ENCODE measurements around the gene SGSM2.

SGSM2 gene

DNA sequence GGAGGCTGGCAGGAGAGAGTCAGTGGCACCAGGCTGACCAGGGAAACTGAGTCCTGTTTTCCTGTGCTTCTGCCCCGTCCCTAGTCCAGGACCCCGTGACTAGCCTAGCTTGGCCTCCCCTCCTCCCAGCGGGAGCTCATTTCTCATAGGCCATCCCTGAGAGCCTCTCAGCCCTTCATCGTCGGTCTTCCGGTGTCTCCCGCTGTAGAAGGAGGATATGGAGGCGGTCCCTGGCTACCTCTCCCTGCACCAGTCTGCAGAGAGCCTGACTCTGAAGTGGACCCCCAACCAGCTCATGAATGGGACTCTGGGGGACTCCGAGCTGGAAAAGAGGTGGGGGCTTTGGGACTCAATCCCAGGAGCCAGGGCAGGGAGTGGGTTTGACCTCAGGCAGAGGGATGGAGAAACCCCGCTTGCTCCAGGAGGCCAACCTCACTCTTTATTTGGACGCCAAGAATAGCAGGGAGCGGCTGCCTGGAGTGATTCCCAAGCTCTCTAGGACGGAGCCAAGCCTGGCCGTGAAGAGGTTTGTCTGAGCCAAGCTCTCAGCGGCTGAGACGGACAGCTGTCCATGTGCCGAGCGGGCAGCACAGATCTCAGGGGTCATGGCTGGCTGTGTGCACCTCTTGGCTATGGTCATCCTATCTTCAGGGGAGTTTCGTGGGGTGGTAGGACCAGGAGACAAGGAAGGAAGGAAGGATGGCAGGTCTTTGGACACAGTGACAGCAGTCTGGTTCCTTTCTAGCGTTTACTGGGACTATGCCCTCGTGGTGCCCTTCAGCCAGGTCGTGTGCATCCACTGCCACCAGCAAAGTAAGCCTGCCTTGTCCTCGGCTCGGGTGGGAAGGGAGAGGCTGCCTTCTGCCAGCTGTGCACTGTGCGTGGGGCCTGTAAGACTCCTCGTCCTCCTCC lies 26.8 kb downstream of the SGSM2 start:
- no peaks in the 10 kb centered on the region for H3K27me3 ChIP-seq (ENCODE audit: control insufficient read depth in 5 of 5, insufficient read depth in 4 of 5, low read length in 5 of 5)
- no peak overlapping the region for H3K27ac ChIP-seq (ENCODE audit: low read depth, low read length)
- peaks cover 0 to 67% (median 42%) of the 10 kb centered on the region in 5 donors for H3K36me3 ChIP-seq (ENCODE audit: control insufficient read depth in 5 of 5, insufficient read depth in 5 of 5, low read length in 5 of 5)
- H3K9ac ChIP-seq (ENCODE audit: low read length in 5 of 5), result no peak overlapping the region
- H3K4me1 ChIP-seq (ENCODE audit: control insufficient read depth in 5 of 5, insufficient read depth in 5 of 5, low read length in 5 of 5), result peaks cover 0 to 15% (median 2%) of the 10 kb centered on the region in 5 donors
- H3K9me3 ChIP-seq (ENCODE audit: control insufficient read depth in 5 of 5, low read length in 5 of 5), result no peaks in the 10 kb centered on the region
- no peak overlapping the region for H3K4me3 ChIP-seq (ENCODE audit: low read depth in 1 of 5, low read length in 5 of 5)

DNA sequence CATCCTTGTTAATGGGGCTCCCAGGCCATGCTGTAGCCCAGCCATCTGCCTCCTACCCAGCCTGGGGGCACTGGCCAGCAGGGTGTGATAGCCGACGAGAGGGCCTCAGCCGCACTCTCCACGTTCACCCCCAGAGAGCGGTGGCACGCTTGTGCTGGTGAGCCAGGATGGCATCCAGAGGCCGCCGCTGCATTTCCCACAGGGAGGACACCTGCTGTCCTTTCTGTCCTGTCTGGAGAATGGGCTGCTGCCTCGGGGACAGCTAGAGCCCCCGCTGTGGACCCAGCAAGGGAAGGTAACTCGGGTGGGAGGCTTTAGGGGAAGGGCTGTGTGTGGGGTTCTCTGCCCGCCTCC lies 27.4 kb downstream of the SGSM2 start:
- Histone ChIP-seq H3K27ac (ENCODE audit: low read depth, low read length) (no peak overlapping the region), H3K4me1 (ENCODE audit: control insufficient read depth in 5 of 5, insufficient read depth in 5 of 5, low read length in 5 of 5) (peaks cover 0 to 10% (median 2%) of the 10 kb centered on the region in 5 donors), H3K9me3 (ENCODE audit: control insufficient read depth in 5 of 5, low read length in 5 of 5) (no peaks in the 10 kb centered on the region), H3K27me3 (ENCODE audit: control insufficient read depth in 5 of 5, insufficient read depth in 4 of 5, low read length in 5 of 5) (no peaks in the 10 kb centered on the region), H3K9ac (ENCODE audit: low read length in 5 of 5) (no peak overlapping the region), H3K36me3 (ENCODE audit: control insufficient read depth in 5 of 5, insufficient read depth in 5 of 5, low read length in 5 of 5) (peaks cover 0 to 66% (median 42%) of the 10 kb centered on the region in 5 donors), H3K4me3 (ENCODE audit: low read depth in 1 of 5, low read length in 5 of 5) (no peak overlapping the region)

DNA sequence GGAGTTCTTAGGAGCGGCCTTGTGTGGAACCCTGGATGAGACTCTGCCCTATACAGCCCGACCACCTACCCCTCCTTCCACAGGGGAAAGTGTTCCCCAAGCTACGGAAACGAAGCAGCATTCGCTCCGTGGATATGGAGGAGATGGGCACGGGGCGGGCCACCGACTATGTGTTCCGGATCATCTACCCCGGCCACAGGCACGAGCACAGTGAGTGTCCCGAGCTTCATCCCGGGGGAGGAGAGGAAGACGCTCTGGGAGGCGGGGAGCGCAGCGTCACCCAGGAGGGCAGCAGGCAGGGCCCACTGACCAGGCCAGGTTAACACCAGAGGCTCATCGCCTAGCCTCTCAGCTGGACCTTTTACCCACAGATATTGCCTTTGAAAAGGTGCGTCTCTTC lies 27.8 kb downstream of the SGSM2 start:
- H3K9me3 ChIP-seq (ENCODE audit: control insufficient read depth in 5 of 5, low read length in 5 of 5), result no peaks in the 10 kb centered on the region
- H3K4me3 ChIP-seq (ENCODE audit: low read depth in 1 of 5, low read length in 5 of 5), result no peak overlapping the region
- no peaks in the 10 kb centered on the region for H3K27me3 ChIP-seq (ENCODE audit: control insufficient read depth in 5 of 5, insufficient read depth in 4 of 5, low read length in 5 of 5)
- peaks cover 0 to 69% (median 42%) of the 10 kb centered on the region in 5 donors for H3K36me3 ChIP-seq (ENCODE audit: control insufficient read depth in 5 of 5, insufficient read depth in 5 of 5, low read length in 5 of 5)
- H3K4me1 ChIP-seq (ENCODE audit: control insufficient read depth in 5 of 5, insufficient read depth in 5 of 5, low read length in 5 of 5), result peaks cover 0 to 10% (median 2%) of the 10 kb centered on the region in 5 donors
- no peak overlapping the region for H3K9ac ChIP-seq (ENCODE audit: low read length in 5 of 5)
- H3K27ac ChIP-seq (ENCODE audit: low read depth, low read length), result no peak overlapping the region

DNA sequence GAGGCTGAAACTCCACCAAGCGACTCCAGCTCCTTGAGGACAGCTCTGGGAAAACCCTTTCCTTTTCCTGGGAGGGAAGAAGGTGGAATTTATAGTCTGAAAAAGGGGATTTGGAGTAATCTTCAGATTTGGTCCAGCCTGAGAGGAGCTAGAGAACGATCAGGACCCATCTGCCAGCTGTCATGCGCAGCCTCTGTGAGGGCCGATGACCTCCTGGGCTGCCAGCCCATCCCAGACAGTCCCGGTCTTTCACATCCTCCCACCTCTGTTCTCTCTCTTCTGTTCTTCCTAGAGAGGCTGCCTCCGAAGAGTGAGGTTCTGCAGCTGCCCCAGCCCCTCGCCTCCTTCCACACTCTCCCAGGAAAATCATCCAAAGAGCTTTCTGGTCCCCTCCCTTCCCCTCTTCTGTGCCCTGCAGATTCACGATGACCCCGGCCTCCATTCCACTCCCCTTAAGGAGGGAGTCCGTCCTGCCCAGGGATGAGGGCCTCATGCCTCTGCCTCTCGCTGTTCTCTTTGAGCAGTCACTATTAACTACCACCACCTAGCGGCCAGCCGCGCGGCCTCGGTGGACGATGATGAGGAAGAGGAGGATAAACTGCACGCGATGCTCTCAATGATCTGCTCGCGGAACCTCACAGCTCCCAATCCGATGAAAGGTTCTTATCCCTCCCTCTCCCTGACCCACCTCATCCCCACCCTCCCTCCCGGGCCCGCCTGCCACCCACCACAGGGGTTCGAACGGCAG lies 29.6 kb downstream of the SGSM2 start:
- Histone ChIP-seq H3K4me3 (ENCODE audit: low read depth in 1 of 5, low read length in 5 of 5) (no peak overlapping the region), H3K4me1 (ENCODE audit: control insufficient read depth in 5 of 5, insufficient read depth in 5 of 5, low read length in 5 of 5) (peaks cover 0 to 10% (median 2%) of the 10 kb centered on the region in 5 donors), H3K9me3 (ENCODE audit: control insufficient read depth in 5 of 5, low read length in 5 of 5) (no peaks in the 10 kb centered on the region), H3K36me3 (ENCODE audit: control insufficient read depth in 5 of 5, insufficient read depth in 5 of 5, low read length in 5 of 5) (peaks cover 0 to 80% (median 46%) of the 10 kb centered on the region in 5 donors), H3K9ac (ENCODE audit: low read length in 5 of 5) (no peak overlapping the region), H3K27me3 (ENCODE audit: control insufficient read depth in 5 of 5, insufficient read depth in 4 of 5, low read length in 5 of 5) (no peaks in the 10 kb centered on the region), H3K27ac (ENCODE audit: low read depth, low read length) (no peak overlapping the region)

DNA sequence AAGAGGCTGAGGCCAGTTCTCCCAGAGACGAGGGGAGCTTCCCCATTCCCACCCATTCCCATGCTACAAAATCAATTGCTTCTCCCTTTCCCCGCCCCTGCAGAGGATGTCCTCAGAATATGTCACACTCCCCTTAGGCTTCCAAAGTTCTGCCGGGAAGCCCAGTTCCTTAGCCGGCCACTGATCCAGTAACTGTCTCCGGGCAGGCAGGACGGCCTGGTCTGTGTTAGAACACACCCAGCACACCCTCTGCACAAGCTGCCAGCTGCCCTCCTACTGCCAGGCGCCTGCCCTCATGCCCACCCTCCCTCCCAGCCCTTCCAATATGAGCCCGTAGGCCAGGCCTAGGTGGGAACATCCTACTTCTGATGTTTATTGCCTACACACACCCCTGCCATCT lies 31.1 kb downstream of the SGSM2 start:
- H3K4me1 ChIP-seq (ENCODE audit: control insufficient read depth in 5 of 5, insufficient read depth in 5 of 5, low read length in 5 of 5), result peaks cover 0 to 10% (median 2%) of the 10 kb centered on the region in 5 donors
- no peak overlapping the region for H3K27ac ChIP-seq (ENCODE audit: low read depth, low read length)
- no peak overlapping the region for H3K9ac ChIP-seq (ENCODE audit: low read length in 5 of 5)
- no peak overlapping the region for H3K4me3 ChIP-seq (ENCODE audit: low read depth in 1 of 5, low read length in 5 of 5)
- H3K9me3 ChIP-seq (ENCODE audit: control insufficient read depth in 5 of 5, low read length in 5 of 5), result no peaks in the 10 kb centered on the region
- peaks cover 0 to 81% (median 42%) of the 10 kb centered on the region in 5 donors for H3K36me3 ChIP-seq (ENCODE audit: control insufficient read depth in 5 of 5, insufficient read depth in 5 of 5, low read length in 5 of 5)
- no peaks in the 10 kb centered on the region for H3K27me3 ChIP-seq (ENCODE audit: control insufficient read depth in 5 of 5, insufficient read depth in 4 of 5, low read length in 5 of 5)

DNA sequence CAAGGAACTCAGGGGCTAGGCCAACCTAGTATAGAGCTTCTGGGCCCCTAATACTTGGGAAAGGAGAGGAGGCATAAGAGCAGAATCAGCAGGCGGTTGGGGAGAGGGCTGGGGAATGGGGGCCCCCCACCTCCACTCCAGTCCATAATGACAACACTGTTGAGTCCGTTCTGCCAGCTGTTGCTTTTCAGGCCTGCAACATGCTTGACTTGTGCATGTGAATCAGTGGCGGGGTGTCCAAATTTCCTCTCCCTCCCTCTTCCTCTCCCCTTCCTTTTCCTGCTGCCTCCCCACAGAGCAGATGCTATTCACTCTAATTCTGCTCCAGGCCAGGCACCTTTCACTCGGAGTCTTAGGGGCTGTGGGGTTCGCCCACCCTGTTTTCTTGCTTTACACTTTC lies 31.7 kb downstream of the SGSM2 start:
- Histone ChIP-seq H3K4me1 (ENCODE audit: control insufficient read depth in 5 of 5, insufficient read depth in 5 of 5, low read length in 5 of 5) (peaks cover 0 to 6% (median 2%) of the 10 kb centered on the region in 5 donors), H3K36me3 (ENCODE audit: control insufficient read depth in 5 of 5, insufficient read depth in 5 of 5, low read length in 5 of 5) (peaks cover 0 to 80% (median 42%) of the 10 kb centered on the region in 5 donors), H3K9me3 (ENCODE audit: control insufficient read depth in 5 of 5, low read length in 5 of 5) (no peaks in the 10 kb centered on the region), H3K27ac (ENCODE audit: low read depth, low read length) (no peak overlapping the region), H3K4me3 (ENCODE audit: low read depth in 1 of 5, low read length in 5 of 5) (no peak overlapping the region), H3K9ac (ENCODE audit: low read length in 5 of 5) (no peak overlapping the region), H3K27me3 (ENCODE audit: control insufficient read depth in 5 of 5, insufficient read depth in 4 of 5, low read length in 5 of 5) (no peaks in the 10 kb centered on the region)

DNA sequence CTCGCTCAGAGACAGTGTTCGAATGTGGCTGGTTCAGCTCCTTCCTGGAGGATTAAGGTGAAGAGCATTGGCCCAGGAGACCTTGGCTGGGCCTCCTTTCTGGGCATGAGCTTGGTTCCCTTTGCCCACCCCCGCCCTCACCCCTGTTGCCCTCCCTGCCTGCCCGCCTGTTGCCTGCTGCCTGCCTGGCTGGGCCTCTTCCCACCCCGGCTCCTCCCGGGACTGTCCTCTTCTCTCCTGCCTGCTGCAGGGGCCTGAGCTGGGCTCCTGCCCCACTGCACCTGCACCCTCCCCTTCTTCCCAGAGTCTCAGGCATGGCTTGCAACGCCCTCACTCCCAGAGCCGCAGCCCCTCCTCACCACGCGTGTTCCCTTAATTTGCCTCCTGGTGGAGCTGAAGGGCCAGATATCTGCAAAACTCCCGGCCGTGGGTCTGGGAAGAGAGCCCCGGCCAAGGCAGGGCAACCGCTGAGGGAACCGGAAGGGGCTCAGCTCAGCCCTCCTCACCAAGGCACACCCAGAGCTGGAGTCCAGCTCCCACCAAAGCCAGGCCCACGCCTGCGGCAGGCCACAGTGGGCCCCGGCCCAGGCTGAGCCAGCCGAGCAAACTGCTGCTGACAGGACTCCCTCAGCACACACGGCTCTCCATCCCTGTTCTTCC lies 32.4 kb downstream of the SGSM2 start:
- Histone ChIP-seq H3K36me3 (ENCODE audit: control insufficient read depth in 5 of 5, insufficient read depth in 5 of 5, low read length in 5 of 5) (peaks cover 0 to 74% (median 38%) of the 10 kb centered on the region in 5 donors), H3K27ac (ENCODE audit: low read depth, low read length) (no peak overlapping the region), H3K9ac (ENCODE audit: low read length in 5 of 5) (no peak overlapping the region), H3K4me1 (ENCODE audit: control insufficient read depth in 5 of 5, insufficient read depth in 5 of 5, low read length in 5 of 5) (no peaks in the 10 kb centered on the region), H3K27me3 (ENCODE audit: control insufficient read depth in 5 of 5, insufficient read depth in 4 of 5, low read length in 5 of 5) (no peaks in the 10 kb centered on the region), H3K4me3 (ENCODE audit: low read depth in 1 of 5, low read length in 5 of 5) (no peak overlapping the region), H3K9me3 (ENCODE audit: control insufficient read depth in 5 of 5, low read length in 5 of 5) (no peaks in the 10 kb centered on the region)

DNA sequence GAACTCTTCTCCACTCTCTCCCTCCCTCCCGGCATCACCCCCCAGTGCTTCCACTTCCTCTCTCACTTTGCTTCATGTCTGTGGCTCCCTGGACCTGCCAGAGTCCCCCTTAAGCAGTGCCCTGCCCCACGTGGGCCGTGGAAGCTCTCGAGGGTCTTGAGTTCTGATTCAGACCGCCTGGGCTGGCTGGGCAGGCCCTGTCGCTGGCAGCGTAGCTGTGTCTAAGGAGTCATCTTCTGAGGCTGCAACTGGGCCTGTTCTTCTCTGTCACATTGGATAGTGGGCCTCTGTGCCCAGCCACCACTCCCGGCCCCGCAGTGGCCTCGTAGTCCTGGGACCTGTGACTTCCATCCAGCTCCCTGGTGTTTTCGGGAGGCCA lies 32.9 kb downstream of the SGSM2 start:
- Histone ChIP-seq H3K27me3 (ENCODE audit: control insufficient read depth in 5 of 5, insufficient read depth in 4 of 5, low read length in 5 of 5) (no peaks in the 10 kb centered on the region), H3K36me3 (ENCODE audit: control insufficient read depth in 5 of 5, insufficient read depth in 5 of 5, low read length in 5 of 5) (peaks cover 0 to 72% (median 36%) of the 10 kb centered on the region in 5 donors), H3K27ac (ENCODE audit: low read depth, low read length) (no peak overlapping the region), H3K9ac (ENCODE audit: low read length in 5 of 5) (no peak overlapping the region), H3K4me3 (ENCODE audit: low read depth in 1 of 5, low read length in 5 of 5) (no peak overlapping the region), H3K9me3 (ENCODE audit: control insufficient read depth in 5 of 5, low read length in 5 of 5) (no peaks in the 10 kb centered on the region), H3K4me1 (ENCODE audit: control insufficient read depth in 5 of 5, insufficient read depth in 5 of 5, low read length in 5 of 5) (no peaks in the 10 kb centered on the region)

DNA sequence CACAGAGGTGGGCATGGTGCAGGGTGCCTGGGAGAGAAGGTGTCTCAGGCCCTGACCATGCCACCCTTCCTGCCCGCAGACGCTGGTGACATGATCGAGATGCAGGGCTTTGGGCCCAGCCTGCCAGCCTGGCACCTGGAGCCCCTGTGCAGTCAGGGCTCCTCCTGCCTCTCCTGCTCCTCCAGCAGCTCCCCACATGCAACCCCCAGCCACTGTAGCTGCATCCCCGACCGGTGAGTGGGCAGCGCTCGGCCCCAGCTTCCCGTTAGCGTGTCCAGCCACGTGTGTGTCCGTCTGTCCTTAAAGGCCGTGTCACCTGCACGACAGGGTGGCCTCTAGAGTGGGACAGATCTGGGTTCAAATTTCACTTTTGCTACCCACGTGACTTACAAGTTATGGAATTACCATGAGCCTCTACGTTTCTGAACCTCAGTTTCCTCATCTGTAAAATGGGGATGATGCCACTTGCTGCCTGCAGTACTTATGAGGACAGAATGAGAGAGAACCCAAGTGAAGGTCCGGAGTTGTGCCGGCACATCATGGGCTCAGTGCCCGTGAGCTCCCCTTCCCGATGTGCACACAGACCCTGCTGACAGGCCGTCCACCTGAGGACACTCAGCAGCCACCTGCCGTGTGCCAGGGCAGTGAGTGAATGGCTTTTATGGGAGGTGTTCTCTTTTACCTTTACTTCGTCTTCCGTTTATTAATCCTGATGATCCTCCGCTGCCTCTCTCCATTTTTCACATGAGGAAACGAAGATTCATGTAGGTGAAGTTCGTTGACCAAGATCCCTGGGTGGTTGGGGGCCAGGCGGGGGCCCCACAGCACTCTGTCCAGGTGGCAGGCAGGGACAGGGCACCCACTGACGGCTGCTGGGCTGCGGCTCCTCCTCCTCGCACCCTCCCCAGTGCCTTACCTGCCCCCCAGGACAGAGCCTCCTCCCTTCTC lies 34.2 kb downstream of the SGSM2 start:
- H3K4me1 ChIP-seq (ENCODE audit: control insufficient read depth in 5 of 5, insufficient read depth in 5 of 5, low read length in 5 of 5), result no peaks in the 10 kb centered on the region
- no peaks in the 10 kb centered on the region for H3K27me3 ChIP-seq (ENCODE audit: control insufficient read depth in 5 of 5, insufficient read depth in 4 of 5, low read length in 5 of 5)
- H3K4me3 ChIP-seq (ENCODE audit: low read depth in 1 of 5, low read length in 5 of 5), result no peak overlapping the region
- no peak overlapping the region for H3K9ac ChIP-seq (ENCODE audit: low read length in 5 of 5)
- H3K27ac ChIP-seq (ENCODE audit: low read depth, low read length), result no peak overlapping the region
- H3K36me3 ChIP-seq (ENCODE audit: control insufficient read depth in 5 of 5, insufficient read depth in 5 of 5, low read length in 5 of 5), result peaks cover 0 to 72% (median 38%) of the 10 kb centered on the region in 5 donors
- H3K9me3 ChIP-seq (ENCODE audit: control insufficient read depth in 5 of 5, low read length in 5 of 5), result no peaks in the 10 kb centered on the region

Measured in subcutaneous abdominal adipose tissue (tissue), 5 donors.